GM23338 (cell line): ENCODE data around the gene KCNJ6. TPM values are rescaled to one million over a fixed set of nuclear protein-coding genes. Genes with fewer than 3 reads are reported as not detected.
A peak's percentile ranks its signal among the peaks of the same experiment; 100 is the strongest.

ENCODE experiments used
- ATAC-seq: fragments of 200-7000 bp; cut with Tn5 transposase; 3 replicates; pipeline ENCODE4 v1.9.1; 2020
- DNase-seq: peaks from one replicate; pipeline ENCODE4 v3.0.0-alpha.2; 2015; ENCODE audit warnings: low spot score
- H2AFZ ChIP-seq: fragments of 200-600 bp; sonication (generic); 2 replicates; pipeline ENCODE4 v1.8.0; 2016; ENCODE audit warnings: antibody characterized with exemption, mild to moderate bottlenecking, moderate library complexity
- H3F3A ChIP-seq: fragments of 200-600 bp; sonication (generic); replicated peaks from 2 replicates; pipeline ENCODE4 v1.8.0; 2017; ENCODE audit warnings: antibody characterized with exemption, mixed run types, low read depth
- H3K27ac ChIP-seq: fragments of 200-600 bp; sonication (generic); 2 replicates; pipeline ENCODE4 v1.6.1; 2016; ENCODE audit warnings: low read depth
- H3K27me3 ChIP-seq: fragments of 200-600 bp; sonication (generic); 2 replicates; pipeline ENCODE4 v1.8.0; 2016; ENCODE audit warnings: mild to moderate bottlenecking, mixed run types, moderate library complexity; ENCODE audit not compliant: insufficient read depth
- H3K36me3 ChIP-seq: fragments of 200-600 bp; sonication (generic); 2 replicates; pipeline ENCODE4 v1.8.0; 2016; ENCODE audit warnings: mild to moderate bottlenecking; ENCODE audit not compliant: insufficient read depth
- H3K4me1 ChIP-seq: fragments of 200-600 bp; sonication (generic); 2 replicates; pipeline ENCODE4 v1.8.0; 2016; ENCODE audit warnings: mild to moderate bottlenecking, moderate library complexity; ENCODE audit not compliant: insufficient read depth
- H3K4me2 ChIP-seq: fragments of 200-600 bp; sonication (generic); 2 replicates; pipeline ENCODE4 v1.7.1; 2017; ENCODE audit warnings: mixed run types
- H3K4me3 ChIP-seq: fragments of 200-600 bp; sonication (generic); 2 replicates; pipeline ENCODE4 v1.6.1; 2016; ENCODE audit warnings: mixed run types
- H3K79me2 ChIP-seq: fragments of 200-600 bp; sonication (generic); replicated peaks from 2 replicates; pipeline ENCODE4 v1.8.0; 2017; ENCODE audit warnings: mild to moderate bottlenecking; ENCODE audit not compliant: insufficient read depth
- H3K9me2 ChIP-seq: fragments of 200-600 bp; sonication (generic); 2 replicates; pipeline ENCODE4 v1.8.0; 2017; ENCODE audit not compliant: insufficient read depth
- H4K20me1 ChIP-seq: fragments of 200-600 bp; sonication (generic); replicated peaks from 2 replicates; pipeline ENCODE4 v1.8.0; 2017; ENCODE audit warnings: mild to moderate bottlenecking; ENCODE audit not compliant: insufficient read depth
- H3K27ac Mint-ChIP-seq: 2 replicates; pipeline ENCODE4 v1.8.0; 2020; ENCODE audit warnings: inconsistent platforms, mild to moderate bottlenecking, moderate library complexity, mixed read lengths
- H3K27me3 Mint-ChIP-seq: 3 replicates; pipeline ENCODE4 v1.8.0; 2022; ENCODE audit warnings: low read depth, mild to moderate bottlenecking, moderate library complexity, mixed read lengths, inconsistent platforms; ENCODE audit not compliant: insufficient read depth, poor library complexity
- H3K36me3 Mint-ChIP-seq: 3 replicates; pipeline ENCODE4 v1.8.0; 2021; ENCODE audit warnings: low read depth, mild to moderate bottlenecking, inconsistent platforms, moderate library complexity, mixed read lengths
- H3K4me1 Mint-ChIP-seq: 3 replicates; pipeline ENCODE4 v1.8.0; 2020; ENCODE audit warnings: mild to moderate bottlenecking, inconsistent platforms, mixed read lengths
- H3K4me3 Mint-ChIP-seq: 3 replicates; pipeline ENCODE4 v1.8.0; 2021; ENCODE audit warnings: moderate library complexity, mild to moderate bottlenecking, inconsistent platforms, mixed read lengths
- H3K9me3 Mint-ChIP-seq: 3 replicates; pipeline ENCODE4 v1.8.0; 2020; ENCODE audit warnings: moderate library complexity, mild to moderate bottlenecking, inconsistent platforms, mixed read lengths
- CREB1 ChIP-seq: fragments of 250-450 bp; sonication (Bioruptor Pico); IDR thresholded peaks from 2 replicates; pipeline ENCODE4 v1.5.0; 2020; ENCODE audit warnings: low read depth, mild to moderate bottlenecking, moderate library complexity
- ZNF114 ChIP-seq: fragments of 250-450 bp; sonication (Bioruptor Pico); IDR thresholded peaks from 2 replicates; pipeline ENCODE4 v1.5.0; 2020; ENCODE audit warnings: mild to moderate bottlenecking, moderate library complexity
- ZNF462 ChIP-seq: fragments of 250-450 bp; sonication (Bioruptor Pico); IDR thresholded peaks from 2 replicates; pipeline ENCODE4 v1.5.0; 2020; ENCODE audit warnings: mild to moderate bottlenecking, moderate library complexity
- polyA plus RNA-seq: library from polyadenylated mRNA; unstranded; fragments of >200 nt; fragmentation: Nextera tagmentation; extraction: Ambion mirVana; gene quantifications from 2 replicates; pipeline ENCODE4 v1.2.1, GENCODE V29; 2016
- total RNA-seq: library from RNA; depleted of rRNA; stranded (reverse); fragments of >200 nt; shearing (Covaris generic); gene quantifications from 2 replicates; pipeline ENCODE4 v1.2.3, GENCODE V29; 2014
- TF ChIP-seq, protein P1 (sequence below): IDR thresholded peaks from 2 replicates; pipeline ENCODE4 v1.6.1; 2016; ENCODE audit warnings: antibody characterized with exemption

The KCNJ6 gene
- total and polyA plus RNA-seq, 2 experiments from 2014 or later: 0.48 to 0.52 TPM

DNA sequence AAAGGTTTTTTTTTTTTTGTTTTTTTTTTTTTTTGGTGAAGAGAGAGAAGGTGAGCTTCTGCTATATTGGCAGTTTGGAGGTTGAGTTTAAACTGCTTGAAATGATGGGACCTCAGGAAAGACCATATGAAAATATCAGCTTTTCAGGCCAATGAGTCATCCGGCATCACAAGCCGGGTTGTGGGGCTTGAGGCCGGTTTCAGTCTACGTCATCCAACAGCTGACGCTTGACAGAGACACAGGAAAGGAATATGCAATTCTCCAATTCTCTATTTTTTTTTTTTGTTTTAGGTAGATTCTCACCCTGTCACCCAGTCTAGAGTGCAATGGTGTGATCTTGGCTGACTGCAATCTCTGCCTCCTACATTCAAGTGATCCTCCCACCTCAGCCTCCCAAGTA is 52.4 kb downstream of the KCNJ6 start (continued):
- no peak for TF ChIP-seq ZNF462 (CRISPR knock-in tag)

DNA sequence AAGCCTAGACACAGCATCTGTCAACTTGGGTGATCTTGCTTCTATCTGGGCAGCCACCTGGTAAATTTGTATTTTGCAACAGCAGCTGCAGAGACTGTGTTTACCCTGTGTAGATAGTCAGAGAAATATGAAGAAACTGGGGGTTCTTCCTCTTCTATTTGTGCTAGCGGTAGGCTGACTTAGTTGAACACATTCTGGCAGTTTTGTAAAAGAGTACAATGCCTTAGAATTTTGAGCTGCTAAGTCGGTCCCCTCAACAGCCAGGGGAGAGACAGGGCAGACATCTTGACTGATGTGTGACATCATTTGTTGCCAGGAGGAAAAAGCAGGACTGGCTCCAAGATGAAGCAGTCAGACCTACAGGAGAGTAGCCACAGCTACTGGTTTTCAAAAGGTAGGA is 53.7 kb downstream of the KCNJ6 start:
- H3K9me3 Mint-ChIP-seq: no peaks in the 10 kb centered on the region; the same call in 2 of the 3 replicates
- H3K4me3 ChIP-seq: no peak overlapping the region
- peaks cover 5% of the 10 kb centered on the region for H3K27me3 Mint-ChIP-seq
- no peaks in the 10 kb centered on the region for H3K36me3 ChIP-seq
- no peak overlapping the region for H3K4me3 Mint-ChIP-seq
- H3K4me1 ChIP-seq: no peaks in the 10 kb centered on the region
- H3K4me1 Mint-ChIP-seq: peaks cover 4% of the 10 kb centered on the region; the same call in 2 of the 3 replicates
- H4K20me1 ChIP-seq: no peaks in the 10 kb centered on the region; the same call in 1 of the 2 replicates
- peak; percentile 78 for TF ChIP-seq CREB1
- no peak for TF ChIP-seq ZNF114
- DNase-seq (peak; percentile 59), ATAC-seq (peak; percentile 92)
- no peaks in the 10 kb centered on the region for H3K79me2 ChIP-seq
- H3K27ac ChIP-seq: no peak overlapping the region
- H3K36me3 Mint-ChIP-seq: no peaks in the 10 kb centered on the region
- H3K27ac Mint-ChIP-seq: peak overlapping the region; percentile 29; the same call in 1 of the 2 replicates
- no peaks in the 10 kb centered on the region for H3K27me3 ChIP-seq
- no peak overlapping the region for H2AFZ ChIP-seq
- no peak overlapping the region for H3K4me2 ChIP-seq
- H3F3A ChIP-seq: no peaks in the 10 kb centered on the region
- peaks cover 20% of the 10 kb centered on the region for H3K9me2 ChIP-seq

DNA sequence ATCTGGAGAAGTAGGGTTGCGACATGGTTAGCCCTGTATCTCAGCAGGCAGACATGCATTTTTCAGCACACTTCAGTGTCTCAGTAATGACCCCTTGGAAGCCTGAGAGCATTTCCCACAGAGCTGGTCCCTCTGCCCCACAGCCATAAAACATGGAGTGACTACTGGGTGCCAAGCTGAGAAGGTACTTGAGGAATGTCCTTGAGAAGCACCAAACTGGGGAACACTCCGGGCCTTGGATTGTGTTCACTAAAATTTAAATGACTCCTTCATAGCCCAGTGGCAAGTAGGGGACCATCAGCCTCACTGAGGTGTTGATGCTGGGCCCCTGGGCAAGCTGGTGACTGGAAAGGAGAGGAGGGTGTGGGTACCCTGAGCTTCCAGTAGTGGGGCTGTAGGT is 54.7 kb downstream of the KCNJ6 start:
- ATAC-seq: no peak
- Mint-ChIP-seq H3K27me3 (peaks cover 5% of the 10 kb centered on the region), H3K9me3 (no peaks in the 10 kb centered on the region; the same call in 2 of the 3 replicates), H3K4me1 (peaks cover 4% of the 10 kb centered on the region; the same call in 2 of the 3 replicates), H3K36me3 (no peaks in the 10 kb centered on the region), H3K27ac (no peak overlapping the region), H3K4me3 (no peak overlapping the region)
- H3K27me3 ChIP-seq: no peaks in the 10 kb centered on the region
- H2AFZ ChIP-seq: no peak overlapping the region
- no peaks in the 10 kb centered on the region for H3K4me1 ChIP-seq
- H3K36me3 ChIP-seq: no peaks in the 10 kb centered on the region
- H4K20me1 ChIP-seq: no peaks in the 10 kb centered on the region; the same call in 1 of the 2 replicates
- no peaks in the 10 kb centered on the region for H3K79me2 ChIP-seq
- H3K9me2 ChIP-seq: peaks cover 17% of the 10 kb centered on the region
- no peaks in the 10 kb centered on the region for H3F3A ChIP-seq
- H3K27ac ChIP-seq: no peak overlapping the region
- DNase-seq: no peak
- H3K4me3 ChIP-seq: no peak overlapping the region
- H3K4me2 ChIP-seq: no peak overlapping the region
- TF ChIP-seq, protein P1, sequence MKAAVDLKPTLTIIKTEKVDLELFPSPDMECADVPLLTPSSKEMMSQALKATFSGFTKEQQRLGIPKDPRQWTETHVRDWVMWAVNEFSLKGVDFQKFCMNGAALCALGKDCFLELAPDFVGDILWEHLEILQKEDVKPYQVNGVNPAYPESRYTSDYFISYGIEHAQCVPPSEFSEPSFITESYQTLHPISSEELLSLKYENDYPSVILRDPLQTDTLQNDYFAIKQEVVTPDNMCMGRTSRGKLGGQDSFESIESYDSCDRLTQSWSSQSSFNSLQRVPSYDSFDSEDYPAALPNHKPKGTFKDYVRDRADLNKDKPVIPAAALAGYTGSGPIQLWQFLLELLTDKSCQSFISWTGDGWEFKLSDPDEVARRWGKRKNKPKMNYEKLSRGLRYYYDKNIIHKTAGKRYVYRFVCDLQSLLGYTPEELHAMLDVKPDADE: no peak
